ENCODE data around the gene CFAP126. TPM values are rescaled to one million over a fixed set of nuclear protein-coding genes. Genes with fewer than 3 reads are reported as not detected.
"Not testable (repeated sequence)": the region's sequence is repeated elsewhere in the genome, so short reads cannot be mapped to it uniquely, and the experiment has no call there.

The CFAP126 gene
- total and polyA plus RNA-seq, 2 donors (not counting 1 experiment from before 2014, with no cell fraction given), result not detected

DNA sequence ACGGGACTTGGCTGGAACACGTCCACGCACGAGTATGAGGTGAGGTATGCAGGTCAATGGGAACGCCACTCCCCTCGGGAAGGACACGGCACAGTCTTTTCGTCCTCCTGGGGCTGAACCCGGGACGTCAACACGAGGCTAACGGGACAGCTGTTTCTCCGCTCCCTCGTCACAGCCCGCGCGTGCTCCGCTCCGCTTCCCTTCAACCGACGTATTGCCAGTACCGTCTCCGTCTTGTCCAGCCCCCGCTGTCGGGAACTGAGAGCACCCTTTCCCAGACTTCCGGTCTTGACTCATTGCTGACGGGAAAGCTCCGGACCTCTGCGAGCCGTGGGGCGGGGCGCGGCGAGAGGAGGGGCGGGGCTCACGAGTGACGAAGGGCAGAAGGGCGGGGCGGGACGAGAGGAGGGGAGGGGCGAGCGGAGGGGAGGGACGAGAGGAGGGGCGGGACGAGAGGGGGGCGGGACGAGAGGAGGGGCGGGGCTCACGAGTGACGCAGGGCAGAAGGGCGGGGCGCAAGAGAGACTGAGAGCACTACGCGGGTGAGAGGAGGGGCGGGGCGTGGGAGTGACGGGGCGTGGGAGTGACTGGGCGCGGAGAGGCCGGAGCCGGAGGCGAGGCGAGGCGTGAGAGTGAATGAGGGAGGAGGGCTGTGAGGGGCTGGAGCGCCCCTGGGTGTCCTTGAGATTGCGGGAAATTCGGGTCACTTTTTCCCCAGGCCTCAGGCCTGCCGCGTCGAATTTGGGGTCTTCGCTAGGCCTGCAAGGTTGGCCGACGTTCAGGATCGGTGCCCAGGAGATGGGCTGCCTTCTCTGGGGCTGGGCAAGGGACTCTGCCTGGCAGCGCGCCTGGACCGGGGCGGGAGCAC lies 22.2 kb upstream of the CFAP126 start:
- peaks cover 18% of the 10 kb centered on the region for H3K4me1 Mint-ChIP-seq
- peak overlapping the region; percentile 83 for H3K27ac ChIP-seq (ENCODE audit: low read length in 2 of 2)
- peak overlapping the region; percentile 65 to 89 (median 80) for H3K4me3 ChIP-seq (ENCODE audit: control extremely low read depth in 1 of 5, extremely low read depth in 1 of 5, insufficient read depth in 1 of 5, low read depth in 2 of 5, low read length in 4 of 5)
- POLR2A ChIA-PET, result interaction anchor here (0.8 to 1.2 kb wide), 6 partner anchors 10 to 1466 kb away, joined by 3 to 6 read pairs (median 4); partner anchors contain the start of gene TOMM40L
- H3K9ac ChIP-seq (ENCODE audit: low read length), result peak overlapping the region; percentile 87
- under 1% methylated on average over 55 of the region's 79 CpGs for WGBS (ENCODE audit: insufficient coverage)
- peak overlapping the region; percentile 91 for H2AFZ ChIP-seq (ENCODE audit: insufficient read depth, low read depth, low read length, poor library complexity, severe bottlenecking)
- H3K9me3 ChIP-seq (ENCODE audit: control extremely low read depth in 1 of 3, control insufficient read depth in 2 of 3, insufficient read depth in 1 of 3, low read length in 2 of 3), result no peaks in the 10 kb centered on the region
- H3K36me3 ChIP-seq (replicated peaks in 1 of 2; ENCODE audit: control extremely low read depth in 1 of 2, control insufficient read depth in 1 of 2, extremely low read depth in 1 of 2, insufficient read depth in 2 of 2, low read length in 1 of 2), result no peaks in the 10 kb centered on the region
- no peaks in the 10 kb centered on the region for H3K27me3 Mint-ChIP-seq
- H3K79me2 ChIP-seq (ENCODE audit: control insufficient read depth, insufficient read depth, low read length), result no peaks in the 10 kb centered on the region
- peak overlapping the region; percentile 95 for H3K4me3 Mint-ChIP-seq
- CTCF ChIA-PET, result interaction anchor here (0.6 to 1.6 kb wide), 4 partner anchors 10 to 179 kb away, joined by 3 to 4 read pairs (median 4); no protein-coding TSS in a partner anchor
- H3K27me3 ChIP-seq (replicated peaks in 1 of 4; ENCODE audit: control extremely low read depth in 1 of 4, control insufficient read depth in 3 of 4, insufficient read depth in 4 of 4, low read length in 3 of 4), result no peaks in the 10 kb centered on the region
- no peaks in the 10 kb centered on the region for H3K9me3 Mint-ChIP-seq (ENCODE audit: insufficient read depth)
- peak; percentile 93 for DNase-seq
- peak overlapping the region; percentile 94 for H3K27ac Mint-ChIP-seq
- H3K4me2 ChIP-seq (replicated peaks; ENCODE audit: low read depth, low read length, poor library complexity, severe bottlenecking), result peak overlapping the region; percentile 93
- ATAC-seq (ENCODE audit: low read depth), result peak; percentile 92
- H3K4me1 ChIP-seq (ENCODE audit: control insufficient read depth in 2 of 2, insufficient read depth in 2 of 2, low read length in 2 of 2), result peaks cover 9 to 14% of the 10 kb centered on the region in 2 donors
- no peak for TF ChIP-seq EZH2 (IDR thresholded peaks at IDR 0.05; ENCODE audit: borderline replicate concordance, insufficient read depth, low read depth, low read length, poor library complexity, severe bottlenecking)
- TF ChIP-seq, protein P1, sequence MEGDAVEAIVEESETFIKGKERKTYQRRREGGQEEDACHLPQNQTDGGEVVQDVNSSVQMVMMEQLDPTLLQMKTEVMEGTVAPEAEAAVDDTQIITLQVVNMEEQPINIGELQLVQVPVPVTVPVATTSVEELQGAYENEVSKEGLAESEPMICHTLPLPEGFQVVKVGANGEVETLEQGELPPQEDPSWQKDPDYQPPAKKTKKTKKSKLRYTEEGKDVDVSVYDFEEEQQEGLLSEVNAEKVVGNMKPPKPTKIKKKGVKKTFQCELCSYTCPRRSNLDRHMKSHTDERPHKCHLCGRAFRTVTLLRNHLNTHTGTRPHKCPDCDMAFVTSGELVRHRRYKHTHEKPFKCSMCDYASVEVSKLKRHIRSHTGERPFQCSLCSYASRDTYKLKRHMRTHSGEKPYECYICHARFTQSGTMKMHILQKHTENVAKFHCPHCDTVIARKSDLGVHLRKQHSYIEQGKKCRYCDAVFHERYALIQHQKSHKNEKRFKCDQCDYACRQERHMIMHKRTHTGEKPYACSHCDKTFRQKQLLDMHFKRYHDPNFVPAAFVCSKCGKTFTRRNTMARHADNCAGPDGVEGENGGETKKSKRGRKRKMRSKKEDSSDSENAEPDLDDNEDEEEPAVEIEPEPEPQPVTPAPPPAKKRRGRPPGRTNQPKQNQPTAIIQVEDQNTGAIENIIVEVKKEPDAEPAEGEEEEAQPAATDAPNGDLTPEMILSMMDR (IDR thresholded peaks at IDR 0.05), result no peak
- intact Hi-C loops (cut with micrococcal nuclease), result loop anchor here (1.0 to 10.0 kb wide), 7 partner anchors 9 to 1295 kb away; partner anchors contain the start of genes ATF6, CFAP126, IGSF8 and KLHDC9
- no peaks in the 10 kb centered on the region for H4K20me1 ChIP-seq (ENCODE audit: control insufficient read depth, insufficient read depth, low read length, poor library complexity, severe bottlenecking)

- not testable (repeated sequence) for H3K36me3 ChIP-seq (replicated peaks in 1 of 2; ENCODE audit: control extremely low read depth in 1 of 2, control insufficient read depth in 1 of 2, extremely low read depth in 1 of 2, insufficient read depth in 2 of 2, low read length in 1 of 2); H3K9me3 ChIP-seq (ENCODE audit: control extremely low read depth in 1 of 3, control insufficient read depth in 2 of 3, insufficient read depth in 1 of 3, low read length in 2 of 3); DNase-seq; H3K79me2 ChIP-seq (ENCODE audit: control insufficient read depth, insufficient read depth, low read length); H3K27me3 Mint-ChIP-seq; ATAC-seq (ENCODE audit: low read depth); H3K9me3 Mint-ChIP-seq (ENCODE audit: insufficient read depth); H3K27me3 ChIP-seq (replicated peaks in 1 of 4; ENCODE audit: control extremely low read depth in 1 of 4, control insufficient read depth in 3 of 4, insufficient read depth in 4 of 4, low read length in 3 of 4); H4K20me1 ChIP-seq (ENCODE audit: control insufficient read depth, insufficient read depth, low read length, poor library complexity, severe bottlenecking)
- H3K27ac Mint-ChIP-seq, result peak overlapping the region; percentile 94
- Histone ChIP-seq H3K27ac (ENCODE audit: low read length in 2 of 2) (peak overlapping the region; percentile 83), H2AFZ (ENCODE audit: insufficient read depth, low read depth, low read length, poor library complexity, severe bottlenecking) (peak overlapping the region; percentile 89), H3K4me3 (ENCODE audit: control extremely low read depth in 1 of 5, extremely low read depth in 1 of 5, insufficient read depth in 1 of 5, low read depth in 2 of 5, low read length in 4 of 5) (peak overlapping the region; percentile 65 to 89 (median 75)), H3K4me2 (replicated peaks; ENCODE audit: low read depth, low read length, poor library complexity, severe bottlenecking) (peak overlapping the region; percentile 93), H3K9ac (ENCODE audit: low read length) (peak overlapping the region; percentile 87), H3K4me1 (ENCODE audit: control insufficient read depth in 2 of 2, insufficient read depth in 2 of 2, low read length in 2 of 2) (peaks cover 9 to 14% of the 10 kb centered on the region in 2 donors)
- WGBS (ENCODE audit: insufficient coverage), result 93% methylated on average over 9 of the region's 16 CpGs
- H3K4me1 Mint-ChIP-seq, result peaks cover 18% of the 10 kb centered on the region
- H3K4me3 Mint-ChIP-seq, result peak overlapping the region; percentile 95
- CTCF ChIA-PET, result interaction anchor here (1.2 to 1.6 kb wide), 3 partner anchors 81 to 187 kb away, joined by 4 read pairs; partner anchors contain the start of gene NDUFS2
- intact Hi-C loops (cut with micrococcal nuclease), result loop anchor here (2.0 to 10.0 kb wide), 2 partner anchors 186 to 294 kb away; partner anchors contain the start of genes KLHDC9 and NDUFS2
- POLR2A ChIA-PET, result interaction anchor here (0.8 to 1.2 kb wide), 4 partner anchors 11 to 1465 kb away, joined by 3 to 6 read pairs (median 4); no protein-coding TSS in a partner anchor
Measured at GRCh38 chr1:161389158-161389557, 21.5 kb upstream of the CFAP126 start.

Data from B cell (primary cell).